Astrocyte (in vitro differentiated cells and primary cell): ENCODE results near the gene TMEM138. TPM values are rescaled to one million over a fixed set of nuclear protein-coding genes. Genes with fewer than 3 reads are reported as not detected.

Source experiments
- DNase-seq: peaks from one replicate; pipeline ENCODE4 v3.0.0-alpha.2; 2010; ENCODE audit warnings: low read depth
- FAIRE-seq: peaks from 2 replicates; lab custom pipeline; 2011; peaks lifted over from hg19 to GRCh38; lab: Jason Lieb, UNC
- H2AFZ ChIP-seq: 2 replicates; pipeline ENCODE4 v1.6.0; 2012; ENCODE audit warnings: low read depth, low read length, inconsistent platforms
- H3K27ac ChIP-seq: 2 replicates; pipeline ENCODE4 v1.5.1; 2011; ENCODE audit warnings: low read depth, low read length, inconsistent platforms
- H3K27me3 ChIP-seq: 2 replicates; pipeline ENCODE4 v1.6.0; 2011; ENCODE audit warnings: low read length, inconsistent platforms; ENCODE audit not compliant: insufficient read depth
- H3K36me3 ChIP-seq: 2 replicates; pipeline ENCODE4 v1.5.1; 2011; ENCODE audit warnings: low read length, inconsistent platforms; ENCODE audit not compliant: insufficient read depth
- H3K4me1 ChIP-seq: 2 replicates; pipeline ENCODE4 v1.5.1; 2011; ENCODE audit warnings: low read length, inconsistent platforms; ENCODE audit not compliant: insufficient read depth
- H3K4me2 ChIP-seq: 2 replicates; pipeline ENCODE4 v1.6.0; 2012; ENCODE audit warnings: low read length, inconsistent platforms
- H3K4me3 ChIP-seq: 2 replicates; pipeline ENCODE4 v1.5.1; 2011; ENCODE audit warnings: low read depth, mild to moderate bottlenecking, low read length, inconsistent platforms; ENCODE audit not compliant: insufficient read depth
- H3K79me2 ChIP-seq: 2 replicates; pipeline ENCODE4 v1.6.0; 2012; ENCODE audit warnings: mild to moderate bottlenecking, low read length, inconsistent platforms; ENCODE audit not compliant: insufficient read depth
- H3K9ac ChIP-seq: 2 replicates; pipeline ENCODE4 v1.6.0; 2012; ENCODE audit warnings: mild to moderate bottlenecking, low read length, inconsistent platforms
- H3K9me3 ChIP-seq: 2 replicates; pipeline ENCODE4 v1.5.1; 2012; ENCODE audit warnings: low read depth, mild to moderate bottlenecking, low read length, inconsistent platforms; ENCODE audit not compliant: insufficient read depth
- H4K20me1 ChIP-seq: 2 replicates; pipeline ENCODE4 v1.6.0; 2012; ENCODE audit warnings: low read length, inconsistent platforms; ENCODE audit not compliant: insufficient read depth
- H3K27ac Mint-ChIP-seq: one replicate; pipeline ENCODE4 v1.8.0; 2021; ENCODE audit warnings: mild to moderate bottlenecking, mixed read lengths; ENCODE audit not compliant: unreplicated experiment
- H3K27me3 Mint-ChIP-seq: one replicate; pipeline ENCODE4 v1.8.0; 2021; ENCODE audit warnings: low read depth, mixed read lengths; ENCODE audit not compliant: unreplicated experiment
- H3K36me3 Mint-ChIP-seq: one replicate; pipeline ENCODE4 v1.8.0; 2021; ENCODE audit warnings: low read depth, mixed read lengths; ENCODE audit not compliant: unreplicated experiment
- H3K4me1 Mint-ChIP-seq: one replicate; pipeline ENCODE4 v1.8.0; 2021; ENCODE audit warnings: low read depth, mixed read lengths; ENCODE audit not compliant: unreplicated experiment
- H3K4me3 Mint-ChIP-seq: one replicate; pipeline ENCODE4 v1.8.0; 2021; ENCODE audit warnings: mild to moderate bottlenecking, moderate library complexity, mixed read lengths; ENCODE audit not compliant: unreplicated experiment
- H3K9me3 Mint-ChIP-seq: one replicate; pipeline ENCODE4 v1.8.0; 2021; ENCODE audit warnings: mild to moderate bottlenecking, mixed read lengths; ENCODE audit not compliant: unreplicated experiment
- CTCF ChIP-seq: IDR thresholded peaks from 2 replicates; pipeline ENCODE4 v1.5.1; 2011; ENCODE audit warnings: low read depth, mild to moderate bottlenecking, inconsistent platforms, low read length, moderate library complexity; ENCODE audit not compliant: insufficient read depth
- EZH2 ChIP-seq: IDR thresholded peaks from 2 replicates; pipeline ENCODE4 v1.6.1; 2012; ENCODE audit warnings: mild to moderate bottlenecking, low read length, inconsistent platforms; ENCODE audit not compliant: insufficient read depth
- total RNA-seq: library from RNA; stranded (reverse); gene quantifications from 2 replicates; pipeline ENCODE4 v1.2.1, GENCODE V29; 2021

Gene TMEM138
- total RNA-seq, 1 donor from 2014 or later = 36.8 TPM

GRCh38 chr11:61336171-61336935, 25.8 kb upstream of the TMEM138 start:
- DNase-seq (peak; percentile 35), FAIRE-seq (no peak)
- Histone ChIP-seq H4K20me1 (peaks cover 11% of the 10 kb centered on the region), H2AFZ (peak overlapping the region; percentile 28), H3K4me1 (peaks cover 27% of the 10 kb centered on the region), H3K4me2 (no peak overlapping the region), H3K9ac (no peak overlapping the region), H3K79me2 (peaks cover 21% of the 10 kb centered on the region), H3K36me3 (no peaks in the 10 kb centered on the region), H3K9me3 (no peaks in the 10 kb centered on the region), H3K27ac (no peak overlapping the region), H3K27me3 (no peaks in the 10 kb centered on the region), H3K4me3 (no peak overlapping the region)
- peaks cover 6% of the 10 kb centered on the region for H3K27me3 Mint-ChIP-seq
- H3K36me3 Mint-ChIP-seq = peaks cover 16% of the 10 kb centered on the region
- no peaks in the 10 kb centered on the region for H3K9me3 Mint-ChIP-seq
- no peak overlapping the region for H3K27ac Mint-ChIP-seq
- peaks cover 20% of the 10 kb centered on the region for H3K4me1 Mint-ChIP-seq
- no peak overlapping the region for H3K4me3 Mint-ChIP-seq
- TF ChIP-seq CTCF (peak; percentile 98), EZH2 (no peak)

GRCh38 chr11:61337706-61338470, 24.3 kb upstream of the TMEM138 start:
- no peak overlapping the region for H2AFZ ChIP-seq
- H3K4me3 Mint-ChIP-seq = no peak overlapping the region
- H3K9ac ChIP-seq = no peak overlapping the region
- no peak overlapping the region for H3K27ac Mint-ChIP-seq
- H3K9me3 ChIP-seq = no peaks in the 10 kb centered on the region
- no peaks in the 10 kb centered on the region for H3K9me3 Mint-ChIP-seq
- DNase-seq (no peak), FAIRE-seq (no peak)
- peaks cover 10% of the 10 kb centered on the region for H3K4me1 Mint-ChIP-seq
- peaks cover 17% of the 10 kb centered on the region for H3K36me3 Mint-ChIP-seq
- H3K79me2 ChIP-seq = peaks cover 6% of the 10 kb centered on the region
- H3K4me1 ChIP-seq = peaks cover 16% of the 10 kb centered on the region
- H3K27ac ChIP-seq = no peak overlapping the region
- H3K27me3 Mint-ChIP-seq = peaks cover 6% of the 10 kb centered on the region
- no peaks in the 10 kb centered on the region for H3K27me3 ChIP-seq
- no peak overlapping the region for H3K4me2 ChIP-seq
- no peak overlapping the region for H3K4me3 ChIP-seq
- no peaks in the 10 kb centered on the region for H4K20me1 ChIP-seq
- H3K36me3 ChIP-seq = no peaks in the 10 kb centered on the region
- TF ChIP-seq EZH2 (no peak), CTCF (no peak)
